HG03521 (cell line): ENCODE measurements around the gene NDST3.
"Not testable (repeated sequence)": the region's sequence is repeated elsewhere in the genome, so short reads cannot be mapped to it uniquely, and the experiment has no call there.

Experiments used
- ATAC-seq: cut with Tn5 transposase; IDR thresholded peaks from one replicate; pipeline ENCODE4 v1.9.1; 2021; ENCODE audit warnings: mild to moderate bottlenecking, moderate library complexity; ENCODE audit not compliant: unreplicated experiment

NDST3 gene

GRCh38 chr4:118265312-118266144, 231.2 kb downstream of the NDST3 start:
- ATAC-seq = no peak

- not testable (repeated sequence) for ATAC-seq
Measured at GRCh38 chr4:118266145-118266496, 231.8 kb downstream of the NDST3 start.

GRCh38 chr4:118268780-118269179, 234.5 kb downstream of the NDST3 start:
- ATAC-seq = no peak

- ATAC-seq = no peak
Measured at GRCh38 chr4:118270492-118270891, 236.2 kb downstream of the NDST3 start.

- no peak for ATAC-seq
Measured at GRCh38 chr4:118271788-118272187, 237.5 kb downstream of the NDST3 start.

GRCh38 chr4:118273642-118274041, 239.4 kb downstream of the NDST3 start:
- no peak for ATAC-seq

- ATAC-seq = no peak
Measured at GRCh38 chr4:118276580-118276979, 242.3 kb downstream of the NDST3 start.

- no peak for ATAC-seq
Measured at GRCh38 chr4:118277243-118277642, 243.0 kb downstream of the NDST3 start.

GRCh38 chr4:118278473-118279274, 244.4 kb downstream of the NDST3 start:
- peak; percentile 87 for ATAC-seq

GRCh38 chr4:118279328-118279727, 245.0 kb downstream of the NDST3 start:
- ATAC-seq = no peak

GRCh38 chr4:118279920-118280432, 245.7 kb downstream of the NDST3 start:
- no peak for ATAC-seq

GRCh38 chr4:118280501-118281218, 246.4 kb downstream of the NDST3 start:
- no peak for ATAC-seq

GRCh38 chr4:118281611-118282442, 247.5 kb downstream of the NDST3 start:
- no peak for ATAC-seq

- ATAC-seq = no peak
Measured at GRCh38 chr4:118282692-118283091, 248.4 kb downstream of the NDST3 start.

GRCh38 chr4:118284169-118284568, 249.9 kb downstream of the NDST3 start:
- ATAC-seq = peak; percentile 42

- no peak for ATAC-seq
Measured at GRCh38 chr4:118285931-118286330, 251.6 kb downstream of the NDST3 start.

- ATAC-seq = no peak
Measured at GRCh38 chr4:118286685-118287084, 252.4 kb downstream of the NDST3 start.

GRCh38 chr4:118287711-118288451, 253.6 kb downstream of the NDST3 start:
- ATAC-seq = no peak

GRCh38 chr4:118289794-118290193, 255.5 kb downstream of the NDST3 start:
- ATAC-seq = no peak

- no peak for ATAC-seq
Measured at GRCh38 chr4:118290951-118291350, 256.7 kb downstream of the NDST3 start.
